GM08714 (cell line): ENCODE results near the gene E2F8.

Experiments used
- H3K4me3 ChIP-seq: fragments of 200-500 bp; sonication (Bioruptor generic); 2 replicates; pipeline ENCODE4 v1.5.1; 2014; ENCODE audit warnings: mild to moderate bottlenecking, low read length, inconsistent platforms
- ZNF274 ChIP-seq: IDR thresholded peaks from 2 replicates; pipeline ENCODE4 v1.6.1; 2012; ENCODE audit warnings: mild to moderate bottlenecking, low read depth, low read length

Gene E2F8

DNA sequence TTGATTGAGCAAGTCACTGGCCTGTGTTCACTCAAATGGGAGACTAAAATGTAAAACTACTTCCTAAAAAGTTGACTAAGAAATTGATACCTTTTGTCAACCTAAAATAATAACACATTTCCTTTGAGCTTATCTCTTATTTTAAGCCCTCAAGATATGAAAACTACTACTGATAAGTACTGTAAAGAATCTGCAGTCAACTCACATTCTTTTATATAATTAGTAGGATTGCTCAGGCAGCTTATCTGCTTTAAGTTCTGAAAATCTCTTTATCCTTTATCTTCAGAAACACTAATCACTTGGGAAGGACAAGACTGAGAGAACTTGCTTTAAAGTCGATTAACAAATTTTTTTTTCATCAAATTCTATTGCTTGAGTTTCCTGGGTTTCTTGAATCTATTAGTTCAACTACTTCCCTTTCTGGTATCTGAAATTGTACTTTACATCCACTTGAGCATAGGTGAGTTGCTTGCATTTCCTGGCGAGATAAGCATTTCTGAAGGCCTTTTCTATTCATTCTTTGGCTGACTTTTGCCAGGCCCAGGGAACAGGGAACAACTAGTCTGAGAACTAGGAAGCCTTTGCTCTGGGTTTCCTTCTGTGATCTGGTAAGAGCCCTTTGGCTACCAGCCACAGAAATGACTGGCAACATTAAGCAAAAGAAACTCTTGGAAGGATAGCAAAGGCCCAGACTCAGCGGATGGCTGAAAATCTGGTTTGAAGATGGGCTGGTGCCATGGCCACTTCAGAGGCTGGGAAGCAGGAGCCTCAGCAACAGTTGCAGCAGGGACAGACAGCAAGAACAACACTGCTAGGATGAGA is 19.6 kb downstream of the E2F8 start:
- no peak overlapping the region for H3K4me3 ChIP-seq
- TF ChIP-seq ZNF274: no peak

DNA sequence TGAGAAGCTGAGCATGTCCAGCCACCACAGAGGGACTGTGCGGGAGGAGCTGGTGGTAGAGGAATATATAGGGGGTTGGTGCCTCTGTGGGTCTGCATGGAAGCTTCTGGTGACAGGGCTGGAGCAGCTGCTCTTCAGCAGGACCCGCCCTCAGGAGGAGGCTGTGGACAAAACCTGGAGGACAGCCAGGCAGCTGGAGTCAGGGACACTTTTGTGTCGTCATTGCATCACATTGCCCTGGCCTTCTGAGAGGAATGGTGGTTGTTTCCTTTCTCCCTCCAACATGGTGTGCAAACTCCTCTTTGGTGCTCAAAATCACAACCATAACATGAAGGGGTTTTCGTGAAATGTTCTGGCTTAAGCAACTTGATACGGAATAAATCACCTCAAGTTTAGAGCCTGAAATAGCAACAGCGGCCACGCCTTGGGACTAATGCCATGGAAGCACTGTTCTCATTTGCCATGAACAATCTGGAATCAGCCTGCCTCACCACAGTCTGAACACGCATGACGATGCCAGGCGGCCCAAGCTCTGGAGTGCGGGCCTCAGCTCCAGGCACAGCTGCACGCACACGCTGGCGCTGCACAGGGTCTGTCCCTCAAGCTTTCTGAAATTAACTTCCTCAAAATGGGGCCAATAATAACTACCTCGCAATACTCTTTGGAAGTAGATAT is 21.8 kb downstream of the E2F8 start:
- no peak for TF ChIP-seq ZNF274
- no peak overlapping the region for H3K4me3 ChIP-seq

DNA sequence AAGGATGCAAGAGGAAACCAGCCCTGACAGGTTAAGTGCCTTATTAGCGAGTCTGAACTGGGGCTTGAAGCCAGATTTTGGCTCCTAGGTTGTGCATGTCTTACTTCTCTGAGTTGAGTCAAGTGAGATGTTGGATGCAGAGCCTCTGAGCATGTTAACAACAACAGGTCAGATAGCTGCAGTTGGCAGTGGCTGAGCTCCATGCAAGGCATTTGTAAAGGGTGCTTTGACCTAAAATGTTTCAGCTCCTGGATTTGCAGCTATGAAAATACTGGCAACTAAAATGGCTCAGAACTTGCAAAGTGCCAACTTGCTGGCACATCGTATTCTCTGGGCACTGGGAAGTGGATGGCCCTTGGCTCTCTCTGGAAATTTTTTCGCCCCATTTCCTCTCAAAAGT is 22.5 kb downstream of the E2F8 start:
- TF ChIP-seq ZNF274: no peak
- no peak overlapping the region for H3K4me3 ChIP-seq

DNA sequence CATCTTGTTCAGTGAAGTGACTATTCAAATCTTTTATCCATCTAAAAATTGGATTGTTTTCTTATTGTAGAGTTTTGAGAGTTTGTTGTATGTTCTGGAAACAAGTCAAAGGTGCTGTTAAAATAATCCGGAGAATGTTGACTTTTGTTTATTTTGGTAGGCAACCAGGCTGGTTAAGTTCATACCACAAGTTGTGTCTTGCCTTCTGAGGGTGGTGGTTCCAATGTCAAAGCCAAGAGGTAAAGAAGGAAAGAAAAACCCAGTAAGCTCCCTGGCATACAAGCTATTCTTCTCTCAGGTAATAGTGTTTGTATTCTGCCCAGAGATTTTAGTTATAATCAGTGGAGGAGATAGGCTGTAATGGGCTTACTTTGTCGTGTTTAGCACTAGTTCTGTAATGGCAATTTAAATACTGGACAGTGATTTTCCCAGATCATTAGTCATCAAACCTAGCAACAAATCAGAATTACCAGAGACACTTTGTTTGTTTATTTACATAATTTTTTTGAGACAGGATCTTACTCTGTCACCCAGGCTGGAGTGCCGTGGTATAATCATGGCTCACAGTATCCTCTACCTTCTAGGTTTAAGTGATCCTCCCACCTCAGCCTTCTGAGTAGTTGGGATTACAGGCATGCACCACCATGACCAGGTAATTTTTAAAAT is 23.9 kb downstream of the E2F8 start:
- TF ChIP-seq ZNF274: no peak
- H3K4me3 ChIP-seq: no peak overlapping the region

- no peak overlapping the region for H3K4me3 ChIP-seq
- no peak for TF ChIP-seq ZNF274
Measured at GRCh38 chr11:19216021-19216420, 24.7 kb downstream of the E2F8 start.

DNA sequence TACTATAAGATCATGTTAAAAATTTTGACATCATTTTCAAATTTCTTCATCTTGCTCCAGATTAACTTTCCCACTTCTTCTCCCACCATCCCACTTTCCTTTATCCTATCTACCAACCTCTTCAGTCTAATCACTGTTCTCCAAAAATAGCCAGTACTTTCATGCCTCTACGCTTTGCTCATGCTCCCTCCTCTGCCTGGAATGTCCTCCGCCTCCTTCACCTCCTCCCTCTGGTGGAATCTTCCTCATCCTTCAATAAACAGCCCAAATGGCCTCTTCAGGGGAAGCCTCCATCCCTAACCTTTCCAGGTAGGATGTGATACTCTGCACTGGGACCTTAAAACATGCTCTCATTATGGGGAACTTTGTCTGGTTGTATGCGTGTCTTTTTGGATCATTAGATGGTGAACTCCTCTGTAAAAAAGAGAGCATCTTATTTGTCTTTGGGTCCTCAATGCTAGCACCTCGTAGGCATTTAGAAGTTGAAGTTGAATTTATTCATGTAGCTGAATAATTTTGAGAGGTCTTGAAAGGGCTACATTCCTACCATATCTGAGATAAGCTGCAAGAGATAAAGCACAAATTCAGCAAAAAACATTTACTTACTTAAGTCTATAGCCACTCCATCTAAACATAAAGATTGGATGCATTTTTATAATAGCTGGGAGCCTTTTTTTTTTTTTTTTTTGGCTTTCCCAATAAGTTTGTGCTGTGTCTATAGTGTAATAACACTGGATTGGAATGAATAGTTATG is 31.0 kb downstream of the E2F8 start:
- no peak for TF ChIP-seq ZNF274
- no peak overlapping the region for H3K4me3 ChIP-seq

GRCh38 chr11:19208959-19209546 is 31.7 kb downstream of the E2F8 start:
- TF ChIP-seq ZNF274: no peak
- H3K4me3 ChIP-seq: no peak overlapping the region

DNA sequence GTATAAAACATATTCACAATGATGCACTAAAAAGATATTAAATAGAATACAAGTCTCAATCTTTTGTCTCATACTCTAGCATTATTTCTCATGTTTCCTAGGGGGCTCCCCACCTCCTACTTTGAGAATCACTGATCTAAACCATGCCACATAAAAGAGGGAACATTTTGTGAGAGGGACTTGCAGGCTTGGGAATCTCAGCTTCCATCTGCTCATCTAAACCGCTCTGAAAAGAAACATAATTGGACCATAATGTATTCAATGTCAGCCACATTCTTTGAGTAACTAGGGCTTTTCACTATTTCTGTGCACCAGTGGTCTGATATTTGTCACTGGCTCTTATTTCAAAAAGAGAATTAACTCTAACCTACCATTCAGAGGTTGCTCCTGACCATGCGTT is 32.6 kb downstream of the E2F8 start:
- TF ChIP-seq ZNF274: no peak
- no peak overlapping the region for H3K4me3 ChIP-seq

GRCh38 chr11:19204836-19205235 is 35.9 kb downstream of the E2F8 start:
- TF ChIP-seq ZNF274: no peak
- H3K4me3 ChIP-seq: no peak overlapping the region

DNA sequence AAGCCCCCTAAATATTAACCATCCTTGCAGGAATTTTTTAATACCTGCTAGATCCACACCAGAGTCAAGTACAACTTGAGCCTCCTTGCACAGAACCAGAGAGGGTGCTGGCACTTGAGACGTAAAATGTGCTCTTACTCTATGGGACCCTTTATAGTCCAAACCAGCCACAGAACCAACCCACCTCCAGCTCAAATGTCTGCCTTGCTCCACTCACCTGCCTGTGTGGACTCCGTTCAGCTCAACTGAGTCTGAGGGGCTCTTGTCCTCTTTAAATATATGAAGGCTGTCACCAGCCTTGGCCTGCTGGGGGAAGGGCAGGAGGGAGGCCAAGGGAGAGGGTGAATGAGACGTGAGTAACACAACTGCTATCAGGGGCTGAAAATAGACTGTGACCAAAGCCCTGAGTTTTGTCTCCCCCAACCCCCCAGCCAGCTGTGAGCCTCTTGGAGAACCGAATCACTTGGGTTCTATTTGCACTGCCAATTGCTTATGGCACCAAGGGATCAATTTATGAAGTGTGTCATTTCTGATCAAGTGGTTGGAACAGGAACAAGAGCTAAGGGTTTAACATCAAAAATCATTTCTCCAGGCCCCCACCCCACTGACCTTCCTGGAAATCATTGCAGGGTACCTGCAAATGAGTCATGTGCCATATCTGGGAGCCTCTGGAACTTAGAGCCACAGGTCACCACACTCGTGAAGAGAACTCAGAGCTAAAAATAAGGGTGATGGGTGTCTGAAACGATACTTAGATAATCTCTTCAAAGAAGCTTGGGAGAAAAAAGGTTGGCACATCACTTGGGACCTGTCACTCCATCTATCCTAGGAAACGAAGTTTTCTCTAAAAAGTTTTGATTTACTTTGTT is 38.8 kb downstream of the E2F8 start, which contains the start of gene CSRP3:
CSRP3 (minus strand) TSS at position 247 of the 869 bp plus-strand sequence. CDS start 9,535 bp downstream, outside the sequence.
- H3K4me3 ChIP-seq: no peak within 1 kb of the TSS
- no peak for TF ChIP-seq ZNF274

DNA sequence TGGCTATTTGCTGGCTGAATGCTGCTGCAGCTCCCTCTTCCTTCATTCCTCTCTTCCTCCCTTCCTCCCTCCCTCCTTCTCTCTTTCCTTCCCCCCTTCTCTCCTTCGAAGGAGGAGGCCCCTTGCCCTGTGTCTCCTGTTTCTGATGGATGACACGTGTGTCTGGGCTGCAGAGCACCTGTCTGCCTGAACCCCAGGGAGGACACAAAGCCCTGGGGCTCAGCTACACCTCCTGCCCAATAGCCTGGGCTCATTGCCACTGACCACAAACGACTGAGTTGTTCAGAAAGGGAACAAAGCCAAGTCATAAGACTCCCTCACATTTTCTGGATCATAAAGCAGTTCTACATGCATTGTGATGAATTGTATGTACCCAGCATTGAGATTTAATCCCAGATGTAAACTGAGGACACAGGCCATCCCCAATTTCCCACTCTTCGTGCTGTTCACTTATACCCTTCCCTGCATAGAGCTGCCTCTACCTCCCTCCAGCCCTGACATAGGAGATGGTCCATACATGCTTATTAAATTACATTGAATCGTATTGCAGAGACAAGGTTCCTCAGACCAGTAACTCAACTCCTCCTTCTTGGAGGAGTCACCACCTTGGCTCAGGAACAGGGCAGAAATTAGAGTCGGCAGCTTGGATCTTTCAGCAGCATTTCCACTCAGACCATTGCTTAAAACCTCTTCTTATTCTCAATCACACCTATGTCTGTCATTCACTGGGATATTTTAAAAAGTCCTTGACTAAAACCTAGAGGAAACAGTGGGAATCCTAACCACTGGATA is 40.1 kb downstream of the E2F8 start:
- no peak for TF ChIP-seq ZNF274
- H3K4me3 ChIP-seq: no peak overlapping the region

- H3K4me3 ChIP-seq: no peak overlapping the region
- no peak for TF ChIP-seq ZNF274
Measured at GRCh38 chr11:19199771-19200170, 41.0 kb downstream of the E2F8 start.
